Right renal pelvis (tissue), 4 donors: ENCODE data around the gene SC5D. TPM values are rescaled to one million over a fixed set of nuclear protein-coding genes. Genes with fewer than 3 reads are reported as not detected.

ENCODE experiments used
- DNase-seq, 4 donors: peaks; one replicate each; pipeline ENCODE4 v3.0.0-alpha.2; 2013; ENCODE audit warnings: low read depth in 4 of 4, low spot score in 3 of 4, missing footprints in 1 of 4
- polyA plus RNA-seq, 4 donors: library from polyadenylated mRNA; unstranded; fragments of 120-200 nt; gene quantifications; one replicate each; pipeline ENCODE4 v1.2.1, GENCODE V29; 2013; ENCODE audit not compliant: insufficient read length in 4 of 4

SC5D gene
- polyA plus RNA-seq, 4 donors: 55.8 to 74.0 (median 69.3) TPM

DNA sequence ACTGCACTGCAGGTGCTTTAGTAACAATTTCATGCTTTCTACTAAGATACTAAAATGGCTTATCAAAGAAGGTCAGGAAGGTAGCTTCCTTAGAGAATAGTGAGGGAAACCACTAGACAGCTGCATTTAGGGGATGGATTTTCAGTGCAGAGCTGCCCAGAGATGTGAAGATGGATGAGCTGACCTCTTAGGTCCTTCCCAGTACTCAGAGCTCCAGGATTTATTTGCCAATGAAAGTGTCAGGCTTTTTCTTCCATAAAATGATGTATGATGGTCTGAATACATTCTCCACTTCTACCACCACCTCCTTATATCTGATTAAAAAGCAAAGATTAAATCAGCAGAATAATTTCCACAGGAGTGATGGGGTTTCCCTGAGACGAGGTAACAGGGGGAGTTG is 35.0 kb downstream of the SC5D start:
- DNase-seq: no peak

DNA sequence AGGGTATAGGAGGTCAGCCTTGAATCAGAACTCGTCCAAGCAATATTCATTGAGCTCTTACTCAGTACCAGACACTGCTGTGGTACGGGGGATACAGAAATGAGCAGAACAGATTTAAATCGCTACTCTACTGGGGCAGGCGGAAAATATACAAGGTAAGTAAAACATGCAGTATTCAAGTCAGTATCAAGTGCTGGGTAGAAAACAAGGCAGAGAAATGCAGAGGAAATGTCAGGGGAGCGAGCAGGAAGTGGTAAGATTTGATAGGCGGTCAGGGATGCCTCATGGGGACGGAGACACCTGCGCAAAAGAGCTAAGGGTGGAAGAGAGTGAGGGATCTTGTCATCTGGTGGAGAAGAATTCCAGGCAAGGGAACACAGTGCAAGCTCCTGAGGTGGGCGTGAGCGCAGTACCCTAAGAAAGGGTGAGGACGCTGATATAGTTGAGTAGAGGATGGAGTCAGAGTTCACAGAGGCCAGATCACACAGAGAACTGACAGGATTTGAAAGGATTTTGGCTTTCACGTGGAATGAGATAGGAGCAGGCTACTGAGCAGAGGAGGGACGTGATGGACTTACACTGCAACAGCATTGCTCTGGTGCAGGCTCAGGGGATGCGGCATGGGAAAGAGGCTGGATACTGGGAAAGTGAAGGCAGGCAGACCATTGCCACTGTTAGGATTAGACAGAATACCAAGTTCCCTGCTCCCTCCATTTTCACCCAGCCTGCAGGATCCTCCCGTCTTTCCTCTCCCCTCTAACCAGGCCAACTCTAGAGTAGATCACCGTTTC is 35.8 kb downstream of the SC5D start:
- DNase-seq: no peak

DNA sequence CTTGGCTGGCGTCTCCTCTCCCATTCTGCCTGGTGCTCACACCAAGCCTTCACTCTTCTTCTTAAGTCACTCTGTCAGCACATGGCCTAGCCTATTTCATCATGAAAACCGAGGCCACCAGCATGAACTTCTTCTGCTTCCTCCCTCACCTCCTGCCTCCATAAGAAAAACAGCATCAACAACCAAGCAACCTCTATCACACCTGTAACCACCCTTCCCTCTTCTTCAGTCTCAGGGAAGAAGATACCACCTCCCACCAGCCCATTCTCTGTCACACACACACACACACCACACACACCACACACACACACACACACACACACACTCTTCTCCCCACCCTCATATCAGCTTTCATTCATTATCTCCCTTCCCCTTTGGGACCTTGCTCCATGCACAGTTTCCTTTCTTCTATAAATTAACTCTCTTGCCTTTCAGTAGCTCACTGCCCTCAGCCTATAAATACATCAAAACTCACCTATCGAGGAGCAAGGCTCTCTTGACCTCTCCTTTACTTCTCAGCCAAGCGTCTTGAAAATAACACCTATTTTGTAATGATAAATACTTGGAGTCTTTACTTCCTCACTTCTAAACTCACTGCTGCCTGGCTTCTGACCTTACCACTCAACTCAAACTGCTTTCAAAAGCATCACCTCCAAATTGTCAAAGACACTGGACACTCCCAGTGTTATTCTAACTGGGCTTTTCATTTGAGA is 36.6 kb downstream of the SC5D start:
- DNase-seq: no peak

DNA sequence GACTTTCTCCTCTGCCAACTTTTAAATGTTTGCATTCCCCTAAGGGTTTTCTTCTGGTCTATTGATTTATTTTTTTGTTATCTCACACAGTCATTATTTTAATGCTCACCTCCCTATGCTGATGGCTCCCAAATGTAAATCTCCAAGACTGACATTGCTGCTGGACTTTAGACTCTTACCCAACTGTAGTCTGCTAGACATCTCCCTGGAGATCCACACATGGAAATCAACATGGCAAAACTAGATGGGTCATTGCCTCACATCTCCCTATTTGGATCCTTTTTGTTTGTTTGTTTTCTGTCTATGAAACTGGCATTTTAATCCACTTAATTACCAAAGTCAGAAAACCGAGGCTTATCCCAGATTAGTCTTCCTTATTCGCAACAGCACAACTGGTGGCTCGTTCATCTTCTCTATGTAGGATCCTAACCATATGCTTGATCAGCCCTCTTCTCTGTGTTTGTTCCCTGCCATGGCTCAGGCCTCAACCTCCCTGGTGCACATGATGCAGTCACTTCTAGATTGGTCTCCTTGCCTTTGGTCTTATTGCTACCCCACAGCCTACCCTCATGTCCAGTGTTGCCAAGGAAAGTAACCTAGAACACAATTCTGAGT is 37.3 kb downstream of the SC5D start:
- no peak for DNase-seq

DNA sequence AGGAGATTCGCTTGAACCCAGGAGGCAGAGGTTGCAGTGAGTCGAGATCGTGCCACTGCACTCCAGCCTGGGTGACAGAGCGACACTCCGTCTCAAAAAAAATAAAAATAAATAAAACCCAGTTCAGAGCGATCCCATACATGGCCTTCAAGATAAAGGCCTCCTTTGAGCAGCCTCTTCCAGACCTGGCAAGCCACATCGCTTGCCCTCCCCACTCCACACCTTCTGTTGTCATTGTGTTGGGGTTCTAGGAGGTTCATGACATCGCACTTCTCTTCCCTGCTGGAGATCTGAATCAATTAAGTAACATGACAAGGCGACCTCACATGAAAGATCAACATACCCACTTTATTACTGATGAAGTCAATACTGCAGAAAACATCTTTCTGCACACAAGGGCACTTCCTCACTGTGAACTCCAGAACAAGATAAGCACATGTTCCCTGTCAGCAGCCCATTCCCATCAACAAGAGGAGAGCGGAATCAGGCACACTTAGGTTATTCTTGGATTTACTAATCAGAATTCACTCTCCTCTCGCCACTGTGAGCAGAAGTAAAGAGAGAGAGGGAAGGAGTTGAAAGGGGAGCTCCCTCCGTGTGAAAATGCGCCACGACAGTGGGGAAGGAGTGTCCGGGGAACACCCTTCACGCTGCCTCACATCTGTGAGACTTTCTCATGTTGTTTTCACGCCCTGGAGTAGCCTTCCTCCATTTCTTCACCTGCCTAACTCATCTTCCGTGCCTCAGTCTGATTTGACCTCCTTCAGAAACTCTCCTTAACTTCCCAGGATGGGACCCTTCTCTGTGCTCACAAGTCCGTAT is 38.3 kb downstream of the SC5D start:
- no peak for DNase-seq

DNA sequence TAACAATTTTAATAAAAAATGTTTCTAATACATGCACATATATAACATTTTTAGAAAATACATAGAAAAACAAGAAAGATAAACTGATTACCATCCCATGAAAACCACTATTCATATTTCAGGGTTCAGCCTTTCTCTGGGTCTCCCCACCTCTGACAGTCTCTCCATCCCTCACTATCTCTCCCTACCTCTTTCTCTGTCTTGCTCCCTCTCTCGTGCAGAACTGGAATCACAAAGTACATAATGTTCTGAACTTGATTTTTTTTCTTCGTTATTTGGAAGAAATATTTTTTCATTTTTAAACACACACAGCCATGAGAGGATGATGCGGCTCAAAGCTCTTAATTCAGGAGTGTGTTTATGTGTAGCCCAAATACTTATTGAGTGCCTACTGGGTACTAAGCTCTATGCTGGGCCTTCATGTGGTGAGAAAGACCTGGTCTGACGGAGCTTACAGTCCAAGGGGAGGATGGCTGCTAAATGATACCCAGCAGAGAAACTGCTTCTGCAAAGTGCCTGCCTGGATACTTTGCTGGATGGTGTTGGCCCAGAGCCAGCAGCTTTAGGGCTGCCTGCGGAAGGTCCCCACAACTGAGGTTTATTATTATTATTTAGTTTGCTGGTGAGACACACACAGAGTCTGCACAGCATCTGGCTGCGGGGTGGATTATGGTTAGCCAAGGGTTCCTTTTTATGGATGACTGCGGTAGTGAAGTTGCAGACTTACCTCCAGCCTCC is 42.6 kb downstream of the SC5D start:
- no peak for DNase-seq

DNA sequence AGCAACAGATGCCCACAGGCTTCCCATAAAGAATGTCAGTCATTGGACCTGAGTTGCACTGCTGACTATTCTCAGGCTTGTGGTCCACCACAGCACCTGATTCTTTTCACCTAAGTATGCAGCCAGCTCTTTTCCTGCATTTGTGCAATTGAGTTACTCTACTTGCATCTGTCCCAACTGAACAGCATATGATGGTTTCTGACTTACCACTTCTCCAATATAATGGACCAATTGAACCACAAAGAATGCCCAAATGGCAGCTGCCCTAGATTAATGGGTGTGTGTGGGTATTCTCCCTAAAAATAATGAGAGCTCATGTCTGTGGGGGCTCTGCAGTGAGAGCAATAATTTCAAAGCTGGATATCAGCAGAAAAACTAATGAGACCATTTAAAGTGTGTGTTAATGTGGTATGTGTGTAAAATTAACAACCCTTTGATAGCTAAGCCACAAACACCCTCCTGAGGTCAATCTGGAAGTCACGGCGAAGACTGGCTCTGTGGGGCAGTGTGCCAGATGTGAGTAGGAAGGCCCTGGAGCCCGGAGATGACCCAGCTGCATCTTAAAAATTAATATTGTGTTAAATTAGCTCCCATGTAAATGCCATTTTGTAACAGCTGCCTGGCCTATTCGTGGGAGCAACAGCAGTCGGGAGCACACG is 43.8 kb downstream of the SC5D start:
- no peak for DNase-seq

DNA sequence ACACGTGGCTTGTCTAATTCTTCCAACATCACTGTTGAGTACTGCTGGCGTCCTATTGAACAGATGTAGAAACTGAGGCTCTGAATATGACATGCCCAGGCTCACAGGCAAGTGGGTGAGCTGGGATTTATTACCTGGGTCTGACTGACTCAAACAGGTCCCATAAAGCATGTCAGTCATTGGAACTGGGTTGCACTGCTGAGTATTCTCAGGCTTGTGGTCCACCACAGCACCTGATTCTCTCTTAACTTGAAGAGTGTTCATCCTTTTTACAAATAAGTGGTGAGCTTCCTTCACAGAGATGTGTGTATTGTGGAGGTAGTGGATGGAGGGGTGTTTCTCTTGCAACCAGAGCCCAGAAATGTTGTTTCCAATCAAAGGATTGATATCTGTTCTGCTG is 44.5 kb downstream of the SC5D start:
- DNase-seq: no peak

DNA sequence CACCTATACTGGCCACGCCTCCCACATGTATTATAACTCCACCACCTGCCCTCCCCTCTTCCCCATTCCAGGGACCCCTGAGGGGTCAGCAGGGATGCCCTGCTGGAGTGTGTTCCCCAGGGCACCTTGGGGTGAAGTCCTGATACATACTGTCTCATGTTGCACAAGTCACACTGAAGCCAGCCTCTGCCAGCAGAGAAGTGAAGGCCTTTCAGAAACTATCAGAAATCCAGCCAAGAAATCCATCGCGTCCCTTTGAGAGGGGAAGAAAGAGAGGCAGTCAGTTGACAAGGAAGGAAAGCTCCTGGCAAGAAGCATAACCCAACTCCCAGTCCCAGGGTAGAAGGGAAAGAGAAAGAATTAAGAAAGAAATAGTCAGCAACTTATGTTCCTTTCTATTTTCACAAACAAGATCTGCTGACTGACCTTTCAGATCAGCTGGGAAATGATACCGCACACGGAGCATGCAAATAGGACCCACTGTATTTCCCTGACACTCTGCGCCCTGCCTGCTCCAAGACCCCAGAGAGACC is 45.2 kb downstream of the SC5D start:
- no peak for DNase-seq

DNA sequence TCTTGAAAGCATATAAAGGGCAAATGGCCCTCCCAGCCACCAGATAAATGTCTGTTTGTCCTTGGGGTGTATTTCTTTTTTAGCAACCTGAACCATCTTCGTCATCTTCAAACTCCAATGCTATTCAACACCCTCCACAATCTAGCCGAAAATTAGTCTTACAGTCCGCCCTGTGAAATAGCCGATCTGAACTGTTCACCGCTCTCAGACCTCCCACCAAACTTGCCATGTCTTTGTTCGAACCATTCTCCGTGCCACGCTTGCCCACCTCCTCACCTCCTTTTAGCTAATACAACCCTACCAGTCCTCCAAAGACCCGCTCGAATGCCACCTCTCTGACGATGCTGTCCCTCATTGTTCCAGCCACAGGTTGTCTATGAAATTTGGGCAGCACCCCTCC is 46.0 kb downstream of the SC5D start:
- no peak for DNase-seq

DNA sequence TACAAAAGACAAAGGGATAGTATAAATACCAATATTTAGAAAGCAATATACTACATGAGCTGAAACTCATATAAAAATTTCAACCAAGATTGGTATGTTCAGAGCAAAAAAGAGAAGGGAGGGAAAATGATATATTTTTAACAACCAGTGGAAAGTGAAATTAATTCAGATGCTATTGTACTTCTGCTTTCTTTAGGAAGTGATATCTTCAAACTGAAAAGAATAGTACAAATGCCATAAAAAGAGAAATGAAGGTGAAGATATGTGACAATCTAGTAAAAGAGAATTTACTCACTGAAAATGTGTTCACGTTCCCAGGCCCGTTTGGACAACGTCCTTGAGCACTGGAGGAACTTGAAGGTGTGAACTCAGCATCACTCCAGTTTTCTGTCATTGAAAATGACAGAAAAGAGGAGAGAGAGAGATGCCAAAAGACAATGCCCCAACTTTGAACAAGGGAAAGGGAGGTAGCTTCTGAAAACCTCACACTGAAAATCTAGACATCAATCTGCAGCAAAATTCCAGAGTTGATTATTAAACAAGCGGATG is 47.5 kb downstream of the SC5D start:
- DNase-seq: no peak

DNA sequence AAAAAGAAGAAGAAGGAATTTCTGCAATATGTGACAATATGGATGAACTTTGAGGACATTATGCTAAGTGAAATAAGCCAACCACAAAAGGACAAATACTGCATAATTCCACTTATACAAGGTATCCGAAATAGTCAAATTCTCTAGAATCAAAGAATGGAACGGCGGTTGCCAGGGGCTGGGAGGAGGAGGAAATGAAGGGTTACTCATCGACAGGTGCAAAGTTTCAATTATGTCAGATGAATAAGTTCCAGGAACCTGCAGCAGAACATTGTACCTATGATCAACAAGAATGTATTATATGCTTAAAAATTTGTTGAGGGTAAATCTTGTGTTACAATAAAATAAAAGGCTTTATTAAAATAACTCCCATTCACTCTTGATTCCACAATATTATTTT is 49.0 kb downstream of the SC5D start:
- DNase-seq: no peak

DNA sequence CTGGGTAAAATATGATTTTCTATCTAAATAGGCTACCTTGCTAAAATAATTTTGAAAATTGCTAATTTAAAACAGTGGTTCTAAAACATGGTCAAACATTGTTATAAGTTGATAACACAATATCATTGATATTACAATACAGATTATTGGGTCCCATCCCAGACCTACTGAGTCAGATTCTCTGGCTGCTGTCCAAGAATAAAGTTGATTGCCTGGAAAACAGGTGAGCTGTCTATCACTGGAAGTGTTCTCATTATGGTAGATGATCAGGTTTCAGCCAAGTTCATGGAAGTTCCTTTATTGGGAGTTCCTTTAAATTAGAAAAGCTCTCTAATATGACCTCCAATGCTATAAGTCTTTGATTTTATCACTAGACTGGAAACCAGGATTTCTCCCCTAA is 52.3 kb downstream of the SC5D start:
- DNase-seq: no peak

DNA sequence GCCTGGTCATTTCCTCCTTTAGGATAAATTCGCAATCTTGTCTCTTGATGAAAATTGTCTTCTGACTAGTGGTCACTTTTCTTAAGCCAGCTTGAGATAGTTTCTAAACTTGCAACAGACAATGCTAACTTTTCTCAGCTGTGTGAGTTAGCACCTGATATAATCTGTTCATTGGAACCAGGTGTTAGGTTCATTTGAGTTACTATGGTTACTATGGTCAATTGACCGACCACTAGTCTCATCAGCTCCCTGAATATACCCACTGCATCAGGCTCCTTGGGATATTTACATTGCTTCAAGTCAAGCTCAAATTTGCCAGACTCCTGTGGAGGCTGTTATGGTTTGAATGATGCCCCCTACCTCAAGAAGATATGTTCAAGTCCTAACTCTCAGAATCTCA is 54.5 kb downstream of the SC5D start:
- no peak for DNase-seq

DNA sequence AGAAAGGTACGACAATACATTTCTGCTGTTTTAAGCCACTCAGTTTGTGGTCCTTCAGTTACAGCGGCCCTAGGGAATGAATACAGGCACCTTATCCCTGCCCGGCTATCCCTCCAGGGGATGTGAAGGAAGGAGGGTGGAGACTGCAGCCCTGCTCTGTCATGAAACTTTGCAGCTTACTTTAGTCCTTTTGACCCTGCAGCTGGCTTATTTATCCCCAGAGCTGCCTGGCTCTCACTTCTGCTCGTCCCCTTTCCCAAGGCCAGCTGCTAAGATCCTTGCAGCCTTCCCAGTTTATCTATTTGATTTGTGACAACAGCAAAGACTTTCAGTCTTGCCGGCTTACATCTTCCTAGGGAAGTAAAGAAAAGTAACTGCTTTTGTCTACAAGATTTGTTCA is 55.2 kb downstream of the SC5D start:
- DNase-seq: no peak

DNA sequence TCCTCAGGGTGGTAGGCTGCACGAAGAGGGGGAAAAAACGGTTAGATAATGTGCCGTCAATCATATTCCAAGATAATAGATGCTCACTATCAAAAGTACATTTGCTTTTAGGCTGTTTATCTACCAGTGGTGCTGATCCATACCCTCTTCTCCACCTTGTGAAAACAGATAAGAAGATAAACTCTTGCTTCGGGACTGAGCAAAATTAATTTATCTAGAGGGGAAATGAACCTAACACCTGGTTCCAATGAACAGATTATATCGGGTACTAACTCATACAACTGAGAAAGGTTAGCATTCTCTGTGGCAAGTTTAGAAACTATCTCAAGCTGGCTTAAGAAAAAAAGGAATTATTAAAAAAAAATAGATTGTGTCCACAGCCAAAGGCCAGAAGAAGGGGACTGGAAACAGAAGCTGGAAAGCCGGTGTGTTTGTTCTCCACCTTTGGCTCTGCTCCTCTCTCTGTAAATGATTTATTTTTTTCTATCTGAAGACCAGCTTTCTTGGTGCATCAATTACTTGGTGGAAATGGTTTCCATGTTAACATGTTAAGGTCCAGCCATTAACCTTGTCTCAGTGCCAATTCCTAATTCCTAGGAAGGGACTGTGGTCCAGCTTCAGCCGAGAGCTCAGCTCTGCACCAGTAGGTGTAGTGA is 55.8 kb downstream of the SC5D start:
- DNase-seq: no peak

DNA sequence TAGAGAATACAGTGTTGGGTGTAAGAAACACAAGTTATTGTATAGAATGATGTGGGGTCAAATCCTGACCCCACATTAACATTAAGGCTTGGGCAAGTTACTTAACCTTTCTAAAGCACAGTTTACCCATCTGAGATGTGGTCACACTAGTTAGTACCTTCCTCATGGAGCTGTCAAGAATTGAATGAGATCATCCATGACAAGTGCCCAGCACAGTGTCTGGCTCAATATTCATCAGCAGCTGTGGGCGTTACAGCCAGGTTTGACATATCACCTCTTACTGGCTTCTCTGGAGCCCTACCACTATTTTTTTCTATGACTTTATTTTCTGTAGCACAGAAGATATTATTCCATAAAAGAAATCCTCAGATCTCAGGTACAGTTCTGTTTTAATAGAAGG is 57.2 kb downstream of the SC5D start:
- DNase-seq: no peak

DNA sequence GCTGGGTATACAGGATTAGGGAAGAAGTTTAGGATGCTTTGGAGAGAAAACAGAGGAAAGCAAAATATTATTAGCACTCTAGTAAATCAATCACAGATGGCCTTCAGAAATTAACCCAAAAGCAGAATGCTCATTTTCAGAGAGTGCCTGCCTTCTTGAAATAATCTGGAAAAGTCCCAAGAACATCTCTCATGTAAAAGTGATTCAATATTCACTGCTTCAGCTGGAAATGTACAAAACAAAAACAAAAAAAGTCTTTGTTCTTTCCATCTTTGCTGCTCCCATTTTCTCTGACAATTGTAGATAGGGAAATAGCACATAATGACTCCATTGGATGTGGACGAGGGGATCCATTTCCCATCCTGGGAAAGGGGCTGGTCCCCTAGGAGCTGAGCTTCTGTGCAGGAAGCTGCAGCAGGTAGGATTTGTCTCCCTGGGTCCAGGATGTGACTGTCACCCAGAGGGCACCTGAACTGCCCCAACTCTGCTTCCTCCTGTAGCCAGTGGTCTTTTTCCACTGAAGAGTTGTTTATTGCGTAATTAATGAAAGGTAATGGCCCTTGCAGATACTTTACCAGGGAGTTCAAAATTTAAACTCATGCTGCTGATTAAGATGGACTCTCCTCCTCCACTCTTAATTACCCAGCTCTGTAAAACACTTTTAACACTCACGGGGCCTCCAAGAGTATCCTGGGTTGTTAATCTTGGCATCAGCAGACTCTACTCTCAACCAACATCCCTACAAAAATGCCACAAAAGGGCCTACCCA is 57.9 kb downstream of the SC5D start:
- DNase-seq: no peak
